ENCODE measurements around the gene UNC45B.

- TF ChIP-seq, protein P1, sequence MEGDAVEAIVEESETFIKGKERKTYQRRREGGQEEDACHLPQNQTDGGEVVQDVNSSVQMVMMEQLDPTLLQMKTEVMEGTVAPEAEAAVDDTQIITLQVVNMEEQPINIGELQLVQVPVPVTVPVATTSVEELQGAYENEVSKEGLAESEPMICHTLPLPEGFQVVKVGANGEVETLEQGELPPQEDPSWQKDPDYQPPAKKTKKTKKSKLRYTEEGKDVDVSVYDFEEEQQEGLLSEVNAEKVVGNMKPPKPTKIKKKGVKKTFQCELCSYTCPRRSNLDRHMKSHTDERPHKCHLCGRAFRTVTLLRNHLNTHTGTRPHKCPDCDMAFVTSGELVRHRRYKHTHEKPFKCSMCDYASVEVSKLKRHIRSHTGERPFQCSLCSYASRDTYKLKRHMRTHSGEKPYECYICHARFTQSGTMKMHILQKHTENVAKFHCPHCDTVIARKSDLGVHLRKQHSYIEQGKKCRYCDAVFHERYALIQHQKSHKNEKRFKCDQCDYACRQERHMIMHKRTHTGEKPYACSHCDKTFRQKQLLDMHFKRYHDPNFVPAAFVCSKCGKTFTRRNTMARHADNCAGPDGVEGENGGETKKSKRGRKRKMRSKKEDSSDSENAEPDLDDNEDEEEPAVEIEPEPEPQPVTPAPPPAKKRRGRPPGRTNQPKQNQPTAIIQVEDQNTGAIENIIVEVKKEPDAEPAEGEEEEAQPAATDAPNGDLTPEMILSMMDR (IDR thresholded peaks at IDR 0.05; ENCODE audit: low read depth, low read length, poor library complexity, severe bottlenecking) = no peak
- no peak for TF ChIP-seq EZH2phosphoT487 (IDR thresholded peaks at IDR 0.05; ENCODE audit: borderline replicate concordance, low read length)
Measured at GRCh38 chr17:35101725-35102124, 45.9 kb upstream of the UNC45B start.

Data from DOHH2 (cell line).